Keratinocyte (primary cell): ENCODE results near the gene ZFP36L2. TPM values are rescaled to one million over a fixed set of nuclear protein-coding genes. Genes with fewer than 3 reads are reported as not detected.

ENCODE experiments used
- DNase-seq: peaks from one replicate; pipeline ENCODE4 v3.0.0-alpha.2; 2011; ENCODE audit warnings: low read depth, missing footprints, low spot score
- FAIRE-seq: peaks from 2 replicates; lab custom pipeline; 2011; peaks lifted over from hg19 to GRCh38; lab: Jason Lieb, UNC
- H2AFZ ChIP-seq: 2 replicates; pipeline ENCODE4 v1.6.0; 2012; ENCODE audit warnings: low read length, control low read depth, inconsistent platforms; ENCODE audit not compliant: control insufficient read depth
- H3K27ac ChIP-seq: 2 replicates; pipeline ENCODE4 v1.5.1; 2011; ENCODE audit warnings: low read length; ENCODE audit not compliant: control insufficient read depth, insufficient read depth
- H3K27me3 ChIP-seq: 3 replicates; pipeline ENCODE4 v1.6.0; 2011; ENCODE audit warnings: low read length; ENCODE audit not compliant: control insufficient read depth, insufficient read depth; ENCODE audit errors: extremely low read depth
- H3K36me3 ChIP-seq, 2 experiments: 2 replicates in 1 of 2; 3 replicates in 1 of 2; pipeline ENCODE4 v1.5.1; 2011; ENCODE audit warnings: low read length in 2 of 2, mild to moderate bottlenecking in 1 of 2; ENCODE audit not compliant: control insufficient read depth in 2 of 2, insufficient read depth in 2 of 2; ENCODE audit errors: extremely low read depth in 1 of 2
- H3K4me1 ChIP-seq: 3 replicates; pipeline ENCODE4 v1.5.1; 2011; ENCODE audit warnings: low read length; ENCODE audit not compliant: control insufficient read depth, insufficient read depth; ENCODE audit errors: extremely low read depth
- H3K4me2 ChIP-seq: 3 replicates; pipeline ENCODE4 v1.6.0; 2011; ENCODE audit warnings: low read depth, low read length; ENCODE audit not compliant: control insufficient read depth, insufficient read depth; ENCODE audit errors: extremely low read depth
- H3K4me3 ChIP-seq, 3 experiments: fragments of 200-600 bp in 1 of 3; sonication (generic) in 1 of 3; 2 replicates in 2 of 3; 3 replicates in 1 of 3; pipeline ENCODE4 v1.5.1; 2011 to 2016; ENCODE audit warnings: low read length in 3 of 3, mild to moderate bottlenecking in 3 of 3, control low read depth in 2 of 3, inconsistent platforms in 1 of 3, low read depth in 1 of 3, mixed read lengths in 1 of 3, mixed run types in 1 of 3, moderate library complexity in 1 of 3; ENCODE audit not compliant: control insufficient read depth in 2 of 3, insufficient read depth in 2 of 3; ENCODE audit errors: extremely low read depth in 1 of 3
- H3K79me2 ChIP-seq: 2 replicates; pipeline ENCODE4 v1.6.0; 2012; ENCODE audit warnings: low read length; ENCODE audit not compliant: control insufficient read depth, insufficient read depth
- H3K9ac ChIP-seq: 3 replicates; pipeline ENCODE4 v1.6.0; 2011; ENCODE audit warnings: low read length; ENCODE audit not compliant: control insufficient read depth, insufficient read depth; ENCODE audit errors: extremely low read depth
- H3K9me1 ChIP-seq: 3 replicates; pipeline ENCODE4 v1.6.0; 2011; ENCODE audit warnings: low read length; ENCODE audit not compliant: control insufficient read depth, insufficient read depth; ENCODE audit errors: extremely low read depth
- H3K9me3 ChIP-seq: 2 replicates; pipeline ENCODE4 v1.5.1; 2012; ENCODE audit warnings: low read depth, low read length; ENCODE audit not compliant: control insufficient read depth
- H4K20me1 ChIP-seq: 3 replicates; pipeline ENCODE4 v1.6.0; 2011; ENCODE audit warnings: low read length; ENCODE audit not compliant: control insufficient read depth, insufficient read depth; ENCODE audit errors: extremely low read depth
- CTCF ChIP-seq, 3 experiments: IDR thresholded peaks in 1 of 3; conservative IDR thresholded peaks in 1 of 3; optimal IDR thresholded peaks in 1 of 3; 2 replicates in 2 of 3; 3 replicates in 1 of 3; pipeline versions ENCODE3 to v1.5.1; 2011; ENCODE audit warnings: low read length in 3 of 3, mild to moderate bottlenecking in 3 of 3, moderate library complexity in 2 of 3, control low read depth in 1 of 3, inconsistent platforms in 1 of 3; ENCODE audit not compliant: insufficient read depth in 2 of 3; ENCODE audit errors: extremely low read depth in 1 of 3
- EZH2 ChIP-seq: IDR thresholded peaks from one replicate; pipeline ENCODE4 v1.6.1; 2012; ENCODE audit warnings: inconsistent platforms, mild to moderate bottlenecking, low read length, moderate library complexity
- dilution Hi-C: fragments of 300-500 bp; cut with MboI; formaldehyde crosslinking; loops from one replicate; pipeline ENCODE4 v1.7.0; 2020; ENCODE audit warnings: low sequenced_read_pairs; ENCODE audit not compliant: extremely low pct_ligation_motif_present
- polyA plus RNA-seq, 5 experiments: library from polyadenylated mRNA; depleted of rRNA in 3 of 5; stranded (reverse) in 3 of 5; stranded (forward) in 1 of 5; unstranded in 1 of 5; fragments of >200 nt; gene quantifications; 1 replicate in 1 of 5; 2 replicates in 3 of 5; 3 replicates in 1 of 5; pipeline versions ENCODE4 v1.2.1 to v1.2.3, GENCODE V29; 2011 to 2012; ENCODE audit warnings: missing spikeins in 2 of 5, low read depth in 1 of 5, low replicate concordance in 1 of 5

The ZFP36L2 gene
- polyA plus RNA-seq, 1 donor (not counting 4 experiments of a cell fraction or from before 2014, with no cell fraction given) = 52.4 TPM

GRCh38 chr2:43246641-43247040, 20.2 kb upstream of the ZFP36L2 start:
- DNase-seq (no peak), FAIRE-seq (no peak)
- no peak overlapping the region for H2AFZ ChIP-seq
- H3K27ac ChIP-seq = no peak overlapping the region
- no peaks in the 10 kb centered on the region for H3K9me3 ChIP-seq
- no peaks in the 10 kb centered on the region for H3K79me2 ChIP-seq
- no peak for TF ChIP-seq EZH2
- H3K9me1 ChIP-seq = no peaks in the 10 kb centered on the region
- H3K27me3 ChIP-seq = no peaks in the 10 kb centered on the region
- H3K9ac ChIP-seq = no peak overlapping the region
- H3K4me3 ChIP-seq = no peak overlapping the region
- peaks cover 11% of the 10 kb centered on the region for H3K4me1 ChIP-seq
- no peak overlapping the region for H3K4me2 ChIP-seq
- dilution Hi-C loops = no loop called here
- H4K20me1 ChIP-seq = no peaks in the 10 kb centered on the region
- peaks cover 5 to 7% of the 10 kb centered on the region in 2 experiments for H3K36me3 ChIP-seq

- H3K9me1 ChIP-seq = no peaks in the 10 kb centered on the region
- dilution Hi-C loops = no loop called here
Measured at GRCh38 chr2:43241558-43241957, 15.2 kb upstream of the ZFP36L2 start.

More at GRCh38 chr2:43241558-43241957, 15.2 kb upstream of the ZFP36L2 start:
- no peak overlapping the region for H3K9ac ChIP-seq
- H4K20me1 ChIP-seq = no peaks in the 10 kb centered on the region
- H3K4me2 ChIP-seq = no peak overlapping the region
- no peak overlapping the region for H3K4me3 ChIP-seq
- no peaks in the 10 kb centered on the region for H3K79me2 ChIP-seq
- peaks cover 0 to 7% of the 10 kb centered on the region in 2 experiments for H3K36me3 ChIP-seq
- H3K27me3 ChIP-seq = no peaks in the 10 kb centered on the region
- no peak for TF ChIP-seq EZH2
- TF ChIP-seq CTCF (optimal IDR thresholded peaks at IDR 0.05 in 1 of 3, IDR thresholded peaks at IDR 0.05 in 1 of 3, conservative IDR thresholded peaks at IDR 0.05 in 1 of 3; ENCODE audit: extremely low read depth in 1 of 3, insufficient read depth in 2 of 3, low read length in 3 of 3) = no peak
- H3K4me1 ChIP-seq = no peaks in the 10 kb centered on the region
- FAIRE-seq = no peak
- H3K9me3 ChIP-seq = no peaks in the 10 kb centered on the region
- H2AFZ ChIP-seq = no peak overlapping the region
- H3K27ac ChIP-seq = no peak overlapping the region
- no peak for DNase-seq
